SK-N-SH (cell line): ENCODE data around the gene ST6GALNAC2.

Experiments
- GABPA ChIP-seq: IDR thresholded peaks from 2 replicates; pipeline ENCODE4 v1.4.0; 2012; ENCODE audit warnings: low read depth, mild to moderate bottlenecking
- JUND ChIP-seq: IDR thresholded peaks from 2 replicates; pipeline ENCODE4 v1.4.0; 2012
- MEF2A ChIP-seq: IDR thresholded peaks from 2 replicates; pipeline ENCODE4 v1.4.0; 2012; ENCODE audit warnings: low read depth, borderline replicate concordance
- POLR2AphosphoS5 ChIP-seq: IDR thresholded peaks from 2 replicates; pipeline ENCODE4 v1.6.1; 2012; ENCODE audit warnings: low read depth, low read length
- REST ChIP-seq: IDR thresholded peaks from 2 replicates; pipeline ENCODE4 v1.6.1; 2012; ENCODE audit warnings: mild to moderate bottlenecking, low read depth, low read length, moderate library complexity
- TF ChIP-seq, protein P1 (sequence below): fragments of 200-600 bp; sonication (generic); IDR thresholded peaks from 2 replicates; pipeline ENCODE4 v1.6.1; 2017; ENCODE audit warnings: antibody characterized with exemption, mild to moderate bottlenecking, moderate library complexity
- TF ChIP-seq, protein P2 (sequence below): IDR thresholded peaks from 2 replicates; pipeline ENCODE4 v1.4.0; 2012; ENCODE audit warnings: low read depth, borderline replicate concordance
- TF ChIP-seq, protein P3 (sequence below): IDR thresholded peaks from 2 replicates; pipeline ENCODE4 v1.4.0; 2012; ENCODE audit warnings: low read depth

GRCh38 chr17:76617838-76618237, 32.2 kb upstream of the ST6GALNAC2 start:
- TF ChIP-seq, protein P1, sequence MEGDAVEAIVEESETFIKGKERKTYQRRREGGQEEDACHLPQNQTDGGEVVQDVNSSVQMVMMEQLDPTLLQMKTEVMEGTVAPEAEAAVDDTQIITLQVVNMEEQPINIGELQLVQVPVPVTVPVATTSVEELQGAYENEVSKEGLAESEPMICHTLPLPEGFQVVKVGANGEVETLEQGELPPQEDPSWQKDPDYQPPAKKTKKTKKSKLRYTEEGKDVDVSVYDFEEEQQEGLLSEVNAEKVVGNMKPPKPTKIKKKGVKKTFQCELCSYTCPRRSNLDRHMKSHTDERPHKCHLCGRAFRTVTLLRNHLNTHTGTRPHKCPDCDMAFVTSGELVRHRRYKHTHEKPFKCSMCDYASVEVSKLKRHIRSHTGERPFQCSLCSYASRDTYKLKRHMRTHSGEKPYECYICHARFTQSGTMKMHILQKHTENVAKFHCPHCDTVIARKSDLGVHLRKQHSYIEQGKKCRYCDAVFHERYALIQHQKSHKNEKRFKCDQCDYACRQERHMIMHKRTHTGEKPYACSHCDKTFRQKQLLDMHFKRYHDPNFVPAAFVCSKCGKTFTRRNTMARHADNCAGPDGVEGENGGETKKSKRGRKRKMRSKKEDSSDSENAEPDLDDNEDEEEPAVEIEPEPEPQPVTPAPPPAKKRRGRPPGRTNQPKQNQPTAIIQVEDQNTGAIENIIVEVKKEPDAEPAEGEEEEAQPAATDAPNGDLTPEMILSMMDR = no peak
- no peak for TF ChIP-seq POLR2AphosphoS5
- TF ChIP-seq, protein P2, sequence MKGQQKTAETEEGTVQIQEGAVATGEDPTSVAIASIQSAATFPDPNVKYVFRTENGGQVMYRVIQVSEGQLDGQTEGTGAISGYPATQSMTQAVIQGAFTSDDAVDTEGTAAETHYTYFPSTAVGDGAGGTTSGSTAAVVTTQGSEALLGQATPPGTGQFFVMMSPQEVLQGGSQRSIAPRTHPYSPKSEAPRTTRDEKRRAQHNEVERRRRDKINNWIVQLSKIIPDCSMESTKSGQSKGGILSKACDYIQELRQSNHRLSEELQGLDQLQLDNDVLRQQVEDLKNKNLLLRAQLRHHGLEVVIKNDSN = no peak
- TF ChIP-seq GABPA = no peak
- no peak for TF ChIP-seq JUND
- TF ChIP-seq, protein P3, sequence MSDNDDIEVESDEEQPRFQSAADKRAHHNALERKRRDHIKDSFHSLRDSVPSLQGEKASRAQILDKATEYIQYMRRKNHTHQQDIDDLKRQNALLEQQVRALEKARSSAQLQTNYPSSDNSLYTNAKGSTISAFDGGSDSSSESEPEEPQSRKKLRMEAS = no peak
- no peak for TF ChIP-seq MEF2A
- no peak for TF ChIP-seq REST
